GM18517 (cell line): ENCODE results near the gene PRKACA.
A peak's percentile ranks its signal among the peaks of the same experiment; 100 is the strongest.

Experiments
- ATAC-seq: cut with Tn5 transposase; IDR thresholded peaks from one replicate; pipeline ENCODE4 v1.9.1; 2021; ENCODE audit warnings: mild to moderate bottlenecking, moderate library complexity; ENCODE audit not compliant: unreplicated experiment

The PRKACA gene

DNA sequence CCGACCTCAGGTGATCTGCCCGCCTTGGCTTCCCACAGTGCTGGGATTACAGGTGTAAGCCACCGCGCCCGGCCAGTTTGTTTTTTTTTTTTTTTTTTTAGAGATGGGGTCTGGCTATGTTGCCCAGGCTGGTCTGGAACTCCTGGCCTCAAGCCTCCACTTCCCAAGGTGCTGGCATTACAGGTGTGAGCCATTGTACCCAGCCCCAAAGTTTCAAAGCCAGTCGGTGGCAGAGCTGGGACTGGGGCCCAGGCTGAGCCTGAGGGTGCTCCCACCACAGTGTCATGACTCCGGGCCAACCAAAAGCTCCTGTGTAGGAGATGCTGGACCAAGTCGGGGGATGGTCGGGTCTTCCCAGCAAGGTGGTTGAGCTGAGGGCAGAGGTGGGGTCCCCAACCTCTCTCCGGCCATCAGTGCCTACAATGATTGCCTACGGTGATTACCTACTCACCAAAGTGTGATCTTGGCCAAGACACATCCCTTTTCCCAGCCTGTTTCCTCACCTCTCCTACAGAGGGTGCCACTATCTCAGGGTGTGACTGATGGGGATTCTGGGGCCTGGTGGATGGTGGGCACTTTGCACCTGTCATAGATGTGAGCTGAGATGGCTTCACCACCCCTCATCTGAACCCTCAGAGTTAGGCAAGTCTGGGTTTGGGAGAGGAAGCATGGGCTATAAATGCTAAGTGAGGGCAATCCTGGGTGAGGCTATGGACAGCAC, 21.1 kb downstream of the PRKACA start:
- no peak for ATAC-seq

DNA sequence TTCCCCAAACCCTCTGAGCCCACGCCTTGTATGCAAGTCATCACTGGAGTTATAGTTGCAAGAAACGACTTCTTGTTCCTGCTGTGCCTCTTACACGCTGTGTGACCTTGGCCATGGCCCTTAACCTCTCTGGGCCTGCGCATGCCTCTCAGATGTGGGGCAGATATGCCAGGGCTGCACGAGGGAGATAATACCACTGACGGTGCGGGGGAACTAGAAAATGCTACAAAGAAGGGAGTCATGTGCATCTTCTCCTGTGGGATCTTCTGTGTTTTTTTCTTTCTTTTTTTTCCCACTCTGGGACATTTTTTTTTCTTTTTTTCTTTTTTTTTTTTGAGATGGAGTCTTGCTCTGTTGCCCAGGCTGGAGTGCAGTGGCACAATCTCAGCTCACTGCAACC, 22.7 kb downstream of the PRKACA start:
- ATAC-seq, result no peak

DNA sequence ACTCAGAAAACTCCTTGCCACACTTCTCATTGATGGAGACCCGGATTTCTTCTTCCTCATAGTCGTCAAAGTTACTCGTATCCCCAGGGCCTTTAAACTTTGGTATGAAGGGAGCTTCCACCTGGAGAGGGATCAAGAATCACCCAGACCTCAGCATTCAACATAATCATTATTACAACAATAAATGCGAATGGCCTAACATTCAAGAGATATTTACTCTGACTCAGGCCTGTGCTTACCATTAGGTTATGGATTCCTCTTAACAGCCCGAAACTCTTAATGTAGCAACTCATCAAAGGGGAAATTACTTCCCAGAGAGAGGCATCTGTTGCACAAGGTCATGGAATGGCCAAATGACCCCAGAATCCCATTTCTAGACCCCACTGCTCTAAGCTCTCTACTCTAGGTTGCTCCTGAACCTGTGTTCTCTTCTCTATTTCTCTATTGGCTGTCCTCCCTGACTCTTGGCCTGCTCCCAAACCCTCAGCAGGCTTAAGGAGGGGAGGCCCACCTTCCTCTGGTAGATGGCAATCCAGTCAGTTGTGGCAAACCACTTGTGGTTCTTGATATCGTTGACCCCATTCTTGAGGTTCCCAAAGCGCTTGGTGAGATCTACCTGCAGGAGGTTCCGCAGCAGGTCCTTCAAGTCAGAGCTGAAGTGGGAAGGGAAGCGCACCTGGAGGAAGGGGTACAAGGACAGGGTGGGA, 24.3 kb downstream of the PRKACA start:
- ATAC-seq, result no peak

DNA sequence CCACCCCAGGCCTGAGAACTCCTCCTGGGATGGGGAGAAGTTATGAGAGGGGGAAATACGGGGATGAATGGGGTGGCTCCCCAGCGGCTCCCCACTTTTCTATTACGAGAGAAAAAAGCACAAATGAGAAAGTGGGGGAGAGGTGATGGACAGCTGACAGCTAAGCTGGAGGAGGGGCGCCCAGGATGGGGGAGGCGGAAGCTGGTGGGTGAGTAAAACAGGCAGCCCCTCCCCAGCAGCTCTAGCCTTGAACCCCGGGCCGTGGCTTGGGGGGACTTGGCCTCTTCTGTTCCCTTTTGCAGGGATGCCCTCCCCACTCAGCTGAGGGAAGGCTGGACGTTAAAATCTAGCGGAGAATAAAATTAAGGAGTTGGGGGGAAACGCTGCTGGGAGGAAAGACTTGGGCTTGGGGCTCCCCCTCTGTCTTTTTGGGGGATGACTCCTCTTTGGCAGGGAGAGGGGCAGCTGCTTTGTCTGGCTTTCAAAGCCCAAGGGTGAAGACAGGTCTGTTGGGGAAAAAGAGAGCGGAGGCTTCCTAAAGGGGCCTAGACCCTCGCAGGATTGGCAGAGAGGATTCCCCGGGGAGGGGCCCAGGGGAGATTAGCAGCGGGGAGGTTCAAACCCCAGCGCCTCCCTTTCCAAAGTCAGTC, 25.6 kb downstream of the PRKACA start:
- no peak for ATAC-seq

DNA sequence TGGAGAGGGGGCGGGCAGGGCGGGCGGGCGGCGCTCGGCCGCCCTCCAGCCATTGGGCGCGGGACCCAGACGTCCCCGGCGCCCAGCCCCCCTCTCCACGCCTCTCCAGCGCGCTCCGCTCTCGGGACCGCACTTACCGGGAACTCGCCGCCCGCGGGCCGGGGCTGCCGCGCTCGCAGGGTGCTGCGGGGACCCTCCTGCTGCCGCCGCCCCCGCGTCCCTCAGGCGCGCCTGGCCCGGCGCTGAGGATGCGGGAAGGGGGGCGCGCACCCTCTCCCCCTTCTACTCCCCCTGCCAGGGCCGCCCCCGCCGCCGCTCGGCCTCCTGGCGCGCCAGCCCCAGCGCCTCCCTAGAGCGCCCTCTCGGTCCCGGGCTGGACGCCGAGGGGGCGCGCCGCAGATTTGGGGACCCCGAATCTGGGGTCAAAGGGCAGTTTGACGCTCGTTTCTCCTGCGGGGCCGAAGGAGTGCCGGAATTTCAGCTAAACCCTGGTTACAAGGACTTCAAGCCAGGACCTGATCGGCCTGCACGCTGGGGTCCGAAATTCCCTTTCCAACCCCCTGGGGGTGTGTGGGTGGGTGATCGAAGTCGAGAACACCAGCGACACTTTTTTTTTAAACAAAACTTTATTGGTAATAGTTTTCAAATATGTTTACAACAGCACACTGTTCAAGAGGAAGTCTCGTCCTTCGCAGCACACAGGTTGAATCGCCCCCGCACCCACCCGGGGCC, 26.3 kb downstream of the PRKACA start:
- peak; percentile 51 for ATAC-seq

DNA sequence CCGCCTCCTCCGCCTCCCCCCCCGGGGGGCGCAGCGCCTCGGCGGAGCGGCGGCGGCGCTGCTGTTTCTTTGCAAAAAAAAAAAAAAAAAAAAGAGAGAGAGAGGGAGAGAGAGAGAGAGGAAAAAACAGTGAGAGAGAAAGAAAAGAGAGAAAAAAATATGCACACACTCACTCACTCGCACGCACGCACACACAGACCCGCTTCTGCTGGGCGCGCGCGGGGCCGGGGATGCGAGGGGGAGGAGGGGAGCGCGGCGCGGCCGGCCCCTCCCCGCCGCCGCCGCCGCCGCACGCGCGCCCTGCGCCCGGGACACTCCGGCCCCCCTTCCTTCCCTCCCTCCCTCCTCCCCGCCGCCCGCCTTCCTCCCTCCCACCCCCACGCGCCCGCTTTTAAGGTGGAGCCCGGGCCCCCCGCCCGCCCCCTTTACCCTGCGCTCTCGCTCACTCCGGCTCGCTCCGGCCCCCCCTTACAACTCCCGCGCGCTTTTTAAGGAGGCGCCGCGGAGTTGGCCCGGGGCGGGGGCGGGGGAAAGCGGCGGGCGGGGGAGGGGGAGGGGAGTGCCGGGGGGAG, 27.0 kb downstream of the PRKACA start, which contains the start of gene SAMD1:
TSS of gene SAMD1 (minus strand) at position 243 of the 572 bp plus-strand sequence.
- ATAC-seq, result no peak

DNA sequence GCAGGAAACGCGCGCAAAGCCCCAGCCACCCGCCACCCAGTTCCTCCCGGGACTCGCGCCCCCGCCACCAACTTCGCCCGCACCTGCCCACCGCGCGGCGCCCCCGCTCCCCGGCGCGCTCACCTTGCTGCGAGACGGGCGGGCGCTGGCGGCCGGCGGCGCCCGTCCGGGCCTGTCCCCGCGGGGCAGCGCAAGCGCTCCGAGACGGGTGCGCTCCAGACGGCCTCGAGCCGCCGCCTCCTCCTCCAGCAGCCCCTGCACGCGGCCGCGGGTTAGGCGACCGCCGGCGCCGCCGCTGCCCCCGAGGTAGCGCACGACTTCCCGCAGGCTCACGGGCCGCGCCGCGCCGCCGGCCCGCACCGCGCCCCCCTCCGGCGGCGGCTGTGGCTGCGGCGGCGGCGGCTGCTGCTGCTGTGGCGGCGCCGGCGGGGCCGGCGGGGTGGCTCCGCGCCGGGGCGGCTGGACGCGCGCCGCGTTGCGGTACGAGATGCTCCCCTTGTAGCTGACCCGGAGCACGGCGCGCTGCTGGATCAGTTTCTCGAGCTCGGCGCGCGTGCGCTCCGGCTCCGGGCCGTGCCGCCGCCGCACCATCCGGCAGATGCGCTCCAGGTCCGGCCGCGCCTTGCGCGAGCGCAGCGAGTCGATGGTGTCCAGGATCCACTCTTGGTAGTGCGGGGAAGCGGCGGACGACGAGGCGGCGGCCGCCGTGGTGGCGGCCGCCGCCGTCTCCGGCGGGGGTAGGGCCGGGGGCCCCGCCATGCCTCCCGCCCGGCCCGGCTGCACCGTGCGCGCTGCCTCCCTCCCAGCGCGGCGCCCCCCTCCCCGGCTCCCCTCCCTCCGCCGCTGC, 27.7 kb downstream of the PRKACA start:
- no peak for ATAC-seq

DNA sequence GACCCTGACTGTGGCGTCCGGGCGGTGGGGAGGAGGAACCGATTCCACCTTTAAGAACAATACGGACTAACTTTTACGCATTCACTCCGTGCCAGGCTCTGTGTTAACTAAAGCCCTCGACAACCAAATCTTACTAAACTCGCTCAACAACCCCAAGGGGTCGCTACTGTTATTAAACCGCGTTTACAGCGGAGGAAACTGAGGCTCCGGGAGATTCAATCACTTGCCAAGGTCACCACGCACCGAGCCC, 28.2 kb downstream of the PRKACA start:
- ATAC-seq, result no peak

DNA sequence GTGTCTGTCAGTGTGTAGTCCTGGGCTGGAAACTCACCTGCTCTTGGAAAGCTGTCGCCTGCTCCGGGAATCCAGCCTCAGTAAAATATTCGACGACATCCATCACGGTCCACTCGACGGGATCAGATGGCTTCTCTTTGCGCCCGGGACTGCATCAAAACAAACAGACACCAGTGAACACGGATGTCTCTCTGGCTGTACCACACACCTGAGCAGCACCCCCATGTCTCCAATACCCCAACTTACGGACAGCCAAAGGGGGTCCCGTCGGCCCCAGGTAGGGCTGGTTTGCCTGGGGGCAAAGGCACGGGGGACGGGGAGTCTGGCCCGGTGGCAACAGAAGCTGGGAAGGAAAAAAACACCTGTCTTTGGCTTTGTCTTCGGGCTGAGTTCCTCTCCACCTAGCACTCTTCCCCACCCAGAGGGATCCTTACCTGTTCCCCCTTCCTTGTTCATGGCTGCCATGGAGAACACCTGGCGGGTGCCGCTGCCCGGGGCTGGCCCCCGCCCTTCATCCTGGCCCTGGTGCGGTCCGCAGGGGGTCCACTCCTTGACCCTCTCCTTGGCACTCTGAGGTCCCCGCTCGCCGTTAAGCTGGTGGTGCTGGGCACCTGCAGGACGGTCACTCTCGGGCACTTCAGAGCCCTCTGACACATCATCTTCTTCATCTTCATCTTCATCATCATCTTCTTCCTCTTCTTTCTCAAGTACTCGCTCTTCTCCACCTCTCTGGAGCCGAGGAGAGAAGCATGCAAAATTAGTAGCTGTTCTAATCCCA, 28.7 kb downstream of the PRKACA start:
- no peak for ATAC-seq

DNA sequence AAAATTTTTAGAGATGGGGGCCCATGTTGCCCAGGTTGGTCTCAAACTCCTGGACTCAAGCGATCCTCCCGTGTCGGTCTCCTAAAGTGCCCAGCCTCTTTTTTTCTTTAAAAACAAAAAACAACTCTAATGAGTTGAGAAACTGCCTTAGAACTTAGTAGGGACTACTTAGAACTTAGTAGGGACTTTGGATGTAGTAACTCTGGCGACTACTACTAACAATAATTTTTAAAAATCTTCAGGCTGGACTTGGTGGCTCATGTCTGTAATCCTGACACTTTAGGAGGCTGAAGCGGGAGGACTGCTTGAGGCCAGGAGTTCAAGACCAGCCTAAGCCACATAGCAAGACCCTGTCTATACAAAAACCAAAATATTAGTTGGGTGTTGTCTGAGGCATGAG, 31.5 kb downstream of the PRKACA start:
- no peak for ATAC-seq

DNA sequence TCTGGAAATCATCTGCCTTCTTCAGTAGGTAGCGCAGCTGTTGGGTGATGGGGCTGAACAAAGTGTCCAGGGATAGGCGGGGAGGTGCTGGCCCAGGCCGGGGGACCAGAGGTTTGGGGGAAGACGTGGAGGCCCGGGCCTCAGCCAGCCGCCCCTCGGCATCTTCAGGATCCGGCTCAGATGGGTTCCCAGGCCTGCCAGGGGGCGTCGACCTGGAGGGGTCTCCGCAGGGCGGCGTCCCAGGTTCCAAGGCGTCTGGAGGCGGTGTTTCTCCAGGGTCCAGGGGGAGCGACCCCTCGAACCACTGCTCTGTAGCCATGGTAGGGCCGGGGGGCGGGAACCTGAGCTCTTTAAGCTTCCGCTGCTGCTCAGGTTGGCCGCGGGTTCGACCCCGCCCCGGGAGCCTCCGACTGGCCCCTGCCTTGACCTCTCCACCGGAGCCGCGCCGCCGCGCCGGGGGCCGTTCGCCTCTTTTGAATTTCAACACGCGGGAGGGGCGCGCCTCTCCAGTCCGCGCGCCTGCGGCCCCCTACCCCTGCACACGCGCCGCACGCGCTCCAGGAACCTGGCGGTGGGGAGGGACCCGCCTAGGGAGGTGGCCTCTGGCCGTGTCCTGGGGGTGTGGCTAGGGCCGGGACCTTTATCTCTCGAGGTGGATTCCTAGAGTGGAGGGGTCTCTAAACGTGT, 32.1 kb downstream of the PRKACA start, which contains the start of gene C19orf67:
TSS of gene C19orf67 (minus strand) at position 475 of the 687 bp plus-strand sequence. CDS start at position 319, 156 bp downstream.
- ATAC-seq, result no peak

DNA sequence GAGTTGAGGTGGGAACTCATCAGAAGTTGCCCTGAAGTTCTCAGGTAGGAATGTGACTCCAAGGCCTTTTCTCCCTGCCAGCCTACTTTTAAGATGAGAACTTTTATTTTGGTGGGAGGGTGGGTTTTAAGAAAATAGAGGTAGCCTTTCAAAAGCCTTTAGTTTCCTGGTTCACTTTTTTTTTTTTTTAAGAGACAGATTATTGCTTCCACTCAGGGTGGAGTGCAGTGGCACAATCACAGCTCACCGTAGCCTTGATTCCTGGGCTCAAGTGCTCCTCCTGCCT, 34.9 kb downstream of the PRKACA start:
- ATAC-seq, result no peak

DNA sequence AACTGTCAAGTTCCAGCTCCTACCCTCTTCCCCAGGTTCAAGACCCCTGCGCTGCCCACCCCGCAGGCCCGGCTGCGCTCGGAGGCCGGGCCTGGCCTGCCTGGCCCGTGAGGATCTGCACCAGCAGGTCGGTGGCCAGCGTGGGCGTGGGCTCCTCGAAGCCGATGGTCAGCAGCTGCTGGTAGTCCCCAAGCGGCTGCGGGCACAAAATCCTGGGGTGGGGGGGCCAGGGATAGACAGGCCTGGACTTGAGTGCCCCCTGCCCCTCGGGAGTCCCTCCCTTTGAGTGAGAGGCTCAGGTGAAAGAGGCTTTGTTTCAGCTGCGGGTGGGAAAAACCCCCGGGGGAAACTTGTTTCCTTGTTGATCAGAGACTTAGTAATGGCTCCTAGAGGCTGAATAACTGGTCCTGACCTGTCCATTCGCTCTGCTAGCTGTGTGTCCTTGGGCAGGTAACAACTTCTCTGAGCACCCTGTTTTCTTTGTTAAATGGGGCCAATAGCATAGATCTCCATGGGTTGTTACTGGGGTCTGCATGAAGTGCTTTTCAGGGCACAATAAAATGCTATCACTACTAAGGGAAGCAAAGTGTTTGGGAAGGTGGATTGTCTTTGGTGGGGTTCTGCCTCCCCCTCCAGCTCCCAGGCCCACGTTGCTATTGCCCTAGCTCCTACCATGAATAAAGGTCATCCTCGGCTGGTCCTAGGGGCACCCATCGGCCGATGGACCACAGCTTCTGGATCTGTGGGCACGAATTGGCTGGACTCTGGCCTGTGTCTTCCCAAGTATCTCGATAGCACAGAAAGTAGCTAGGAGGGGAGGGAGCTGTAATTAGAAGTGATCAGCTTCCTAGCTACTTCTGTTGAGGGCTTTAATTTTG, 35.5 kb downstream of the PRKACA start:
- no peak for ATAC-seq

DNA sequence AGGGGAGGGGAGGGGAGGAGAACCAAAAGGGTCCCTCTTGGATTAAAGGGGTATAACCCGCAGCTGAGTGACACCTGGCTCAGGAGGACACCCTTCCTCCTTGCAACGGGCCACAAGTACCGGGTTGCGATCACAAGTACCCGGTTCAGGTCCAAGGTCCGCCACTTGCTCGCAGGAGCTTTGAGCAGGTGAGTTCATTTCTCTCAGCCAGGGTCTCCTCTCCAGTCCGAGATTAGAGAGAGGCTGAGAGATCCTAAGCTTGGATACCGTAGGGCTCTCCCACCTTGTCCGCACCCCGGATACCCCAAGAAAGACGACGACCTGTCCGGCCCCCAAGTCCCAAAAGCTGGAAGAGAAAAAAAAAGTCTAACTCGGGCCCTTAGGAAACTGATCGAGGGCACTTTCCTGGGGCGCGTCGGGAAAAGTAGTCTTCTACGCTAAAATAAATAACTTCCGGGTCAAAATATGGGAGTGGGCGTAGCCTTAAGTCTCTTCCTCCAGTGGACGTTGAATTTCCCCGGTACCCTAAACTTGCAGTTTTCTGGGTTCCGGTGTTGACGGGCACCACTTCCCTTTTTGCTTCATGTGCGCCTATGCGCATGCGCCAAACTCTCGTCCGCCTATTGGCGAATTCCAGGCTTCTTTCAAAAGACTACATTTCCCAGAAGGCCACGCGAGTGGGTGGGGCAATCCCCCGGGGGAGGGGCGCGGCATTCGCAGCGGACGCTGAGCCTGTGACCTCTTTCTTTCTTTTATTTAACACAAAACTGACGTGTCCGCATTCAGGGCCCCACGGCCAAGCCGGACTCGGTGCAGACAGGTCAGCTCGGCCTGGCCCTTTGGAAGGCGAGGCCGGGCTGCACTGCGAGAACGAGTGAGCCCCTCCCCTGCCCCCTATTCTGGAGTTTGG, 36.4 kb downstream of the PRKACA start:
- ATAC-seq, result peak; percentile 86

DNA sequence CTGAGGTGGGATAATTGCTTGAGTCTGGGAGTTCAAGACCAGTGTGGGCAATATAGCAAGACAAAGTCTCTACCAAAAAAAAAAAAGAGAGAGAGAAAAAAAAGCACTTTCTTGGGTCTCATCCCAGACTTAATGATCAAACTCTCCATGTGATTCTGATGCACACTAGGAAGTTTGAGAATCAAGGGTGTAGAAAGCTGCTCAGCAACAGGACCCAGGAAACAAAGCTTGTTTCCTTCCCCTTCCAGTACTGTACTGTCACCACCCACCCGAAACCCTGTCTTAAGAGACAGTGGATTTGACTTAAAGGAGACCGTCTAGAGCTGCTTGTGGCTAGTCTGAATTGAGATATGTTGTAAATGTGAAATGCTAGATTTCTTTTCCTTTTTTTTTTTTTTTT, 39.2 kb downstream of the PRKACA start:
- ATAC-seq, result no peak

DNA sequence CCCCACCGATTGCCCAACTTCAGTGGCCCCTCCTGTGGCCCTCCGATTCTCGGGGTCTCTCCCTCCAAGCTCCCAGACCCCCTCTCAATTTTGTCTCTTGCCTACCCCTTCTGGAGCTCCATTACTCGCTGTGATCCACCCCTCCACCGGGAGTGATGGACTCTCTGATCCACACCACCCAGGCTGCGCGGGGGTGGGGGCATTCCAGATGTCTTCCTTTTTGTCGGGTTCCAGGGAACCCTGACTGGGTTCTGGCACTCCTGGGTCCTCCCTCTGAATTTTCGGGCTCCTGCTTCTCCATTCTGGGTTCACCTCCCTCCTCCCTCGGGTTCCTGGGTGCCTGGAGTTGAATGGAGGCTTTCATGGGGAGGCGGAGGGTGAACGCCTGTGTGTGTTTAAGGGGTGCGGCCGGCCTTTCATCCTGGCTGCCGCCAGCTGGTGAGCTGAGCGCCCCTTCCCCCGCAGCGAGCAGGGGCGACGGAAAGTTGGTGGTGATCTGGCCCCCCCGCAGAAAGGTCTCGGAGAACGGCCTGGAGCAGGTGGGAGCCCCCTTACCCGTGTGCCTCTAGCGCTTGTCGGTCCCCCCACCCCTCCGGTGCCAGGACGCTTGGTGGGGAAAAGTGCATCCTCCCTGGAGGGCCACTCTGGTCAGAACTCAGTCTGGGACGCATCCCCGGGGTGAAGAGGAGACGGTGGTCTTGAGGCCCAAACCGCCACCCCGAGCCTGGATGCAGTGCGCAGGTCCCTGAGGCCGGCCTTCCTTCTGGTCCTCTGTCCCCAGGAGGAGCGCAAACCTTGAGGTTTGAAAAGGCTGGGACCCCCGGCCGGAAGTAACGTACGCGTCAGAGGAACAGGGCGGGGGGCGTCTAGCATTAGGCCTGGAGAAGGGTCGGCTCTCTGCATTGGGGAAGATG, 43.4 kb downstream of the PRKACA start:
- ATAC-seq, result no peak
